MG63 (cell line): Measurements from ENCODE around the gene TMEM236. TPM values are rescaled to one million over a fixed set of nuclear protein-coding genes. Genes with fewer than 3 reads are reported as not detected.

Source experiments
- DNase-seq: peaks from one replicate; pipeline ENCODE4 v3.0.0-alpha.2; 2020
- H3K27me3 ChIP-seq: fragments of 250-450 bp; sonication (Bioruptor Pico); 2 replicates; pipeline ENCODE4 v1.5.1; 2020; ENCODE audit warnings: mild to moderate bottlenecking, moderate library complexity
- H3K36me3 ChIP-seq: fragments of 250-450 bp; sonication (Bioruptor Pico); 2 replicates; pipeline ENCODE4 v1.5.1; 2020; ENCODE audit warnings: mild to moderate bottlenecking, moderate library complexity
- H3K4me3 ChIP-seq: fragments of 250-450 bp; sonication (Bioruptor Pico); 2 replicates; pipeline ENCODE4 v1.5.1; 2020; ENCODE audit warnings: mild to moderate bottlenecking, moderate library complexity
- H3K9me3 ChIP-seq: fragments of 250-450 bp; sonication (Bioruptor Pico); 2 replicates; pipeline ENCODE4 v1.5.1; 2020; ENCODE audit warnings: mild to moderate bottlenecking, moderate library complexity
- total RNA-seq: library from RNA; depleted of rRNA; stranded (reverse); fragments of >200 nt; shearing (Covaris generic); gene quantifications from 2 replicates; pipeline ENCODE4 v1.2.3, GENCODE V29; 2014; ENCODE audit warnings: low replicate concordance

TMEM236 gene
- total RNA-seq, 1 experiment from 2014 or later = not detected

- H3K27me3 ChIP-seq = no peaks in the 10 kb centered on the region
- DNase-seq = no peak
Observed at GRCh38 chr10:17795813-17796594, 44.0 kb downstream of the TMEM236 start.

GRCh38 chr10:17801507-17801906 is 49.5 kb downstream of the TMEM236 start:
- H3K9me3 ChIP-seq = peaks cover 4% of the 10 kb centered on the region; the same call in 1 of the 2 replicates
- H3K4me3 ChIP-seq = no peak overlapping the region
- no peak for DNase-seq
- H3K36me3 ChIP-seq = no peaks in the 10 kb centered on the region
- H3K27me3 ChIP-seq = no peaks in the 10 kb centered on the region

More at GRCh38 chr10:17795813-17796594, 44.0 kb downstream of the TMEM236 start:
- H3K4me3 ChIP-seq = no peak overlapping the region
- H3K9me3 ChIP-seq = no peaks in the 10 kb centered on the region
- no peaks in the 10 kb centered on the region for H3K36me3 ChIP-seq

- peaks cover 4% of the 10 kb centered on the region; the same call in 1 of the 2 replicates for H3K9me3 ChIP-seq
- no peak for DNase-seq
- H3K27me3 ChIP-seq = no peaks in the 10 kb centered on the region
- H3K36me3 ChIP-seq = no peaks in the 10 kb centered on the region
- no peak overlapping the region for H3K4me3 ChIP-seq
Observed at GRCh38 chr10:17802350-17802749, 50.3 kb downstream of the TMEM236 start.

- H3K36me3 ChIP-seq = no peaks in the 10 kb centered on the region
- peak; percentile 29 for DNase-seq
- H3K4me3 ChIP-seq = no peak overlapping the region
- no peaks in the 10 kb centered on the region; the same call in 1 of the 2 replicates for H3K27me3 ChIP-seq
- H3K9me3 ChIP-seq = peaks cover 4% of the 10 kb centered on the region; the same call in 1 of the 2 replicates
Observed at GRCh38 chr10:17802976-17803375, 51.0 kb downstream of the TMEM236 start.

- no peak for DNase-seq
- Histone ChIP-seq H3K27me3 (no peaks in the 10 kb centered on the region; the same call in 1 of the 2 replicates), H3K4me3 (no peak overlapping the region), H3K36me3 (no peaks in the 10 kb centered on the region), H3K9me3 (peaks cover 4% of the 10 kb centered on the region; the same call in 1 of the 2 replicates)
Observed at GRCh38 chr10:17805330-17805729, 53.3 kb downstream of the TMEM236 start.

- no peaks in the 10 kb centered on the region for H3K36me3 ChIP-seq
- peaks cover 4% of the 10 kb centered on the region; the same call in 1 of the 2 replicates for H3K9me3 ChIP-seq
- no peak for DNase-seq
- no peaks in the 10 kb centered on the region; the same call in 1 of the 2 replicates for H3K27me3 ChIP-seq
- no peak overlapping the region for H3K4me3 ChIP-seq
Observed at GRCh38 chr10:17805921-17806577, 54.0 kb downstream of the TMEM236 start.

- Histone ChIP-seq H3K4me3 (no peak within 1 kb of the TSS), H3K36me3 (no peaks in the 10 kb centered on the region), H3K27me3 (no peaks in the 10 kb centered on the region; the same call in 1 of the 2 replicates), H3K9me3 (peaks cover 4% of the 10 kb centered on the region; the same call in 1 of the 2 replicates)
- DNase-seq = no peak
Observed at GRCh38 chr10:17808971-17809841, 57.2 kb downstream of the TMEM236 start, which contains the start of gene MRC1. TSS of gene MRC1 (plus strand) at chr10:17809348. CDS start at chr10:17809466, 118 bp downstream.

- H3K9me3 ChIP-seq = no peaks in the 10 kb centered on the region
- DNase-seq = peak; percentile 8
- no peak overlapping the region for H3K4me3 ChIP-seq
- H3K27me3 ChIP-seq = no peaks in the 10 kb centered on the region; the same call in 1 of the 2 replicates
- no peaks in the 10 kb centered on the region for H3K36me3 ChIP-seq
Observed at GRCh38 chr10:17811146-17811865, 59.3 kb downstream of the TMEM236 start.

GRCh38 chr10:17814973-17815372 is 63.0 kb downstream of the TMEM236 start:
- Histone ChIP-seq H3K4me3 (no peak overlapping the region), H3K27me3 (no peaks in the 10 kb centered on the region), H3K9me3 (no peaks in the 10 kb centered on the region), H3K36me3 (no peaks in the 10 kb centered on the region)
- no peak for DNase-seq

- no peaks in the 10 kb centered on the region for H3K27me3 ChIP-seq
- H3K36me3 ChIP-seq = no peaks in the 10 kb centered on the region
- DNase-seq = no peak
- H3K9me3 ChIP-seq = no peaks in the 10 kb centered on the region
- no peak overlapping the region for H3K4me3 ChIP-seq
Observed at GRCh38 chr10:17816199-17816598, 64.2 kb downstream of the TMEM236 start.

GRCh38 chr10:17817316-17817715 is 65.3 kb downstream of the TMEM236 start:
- Histone ChIP-seq H3K9me3 (no peaks in the 10 kb centered on the region), H3K4me3 (no peak overlapping the region), H3K27me3 (no peaks in the 10 kb centered on the region), H3K36me3 (no peaks in the 10 kb centered on the region)
- no peak for DNase-seq

GRCh38 chr10:17817790-17818189 is 65.8 kb downstream of the TMEM236 start:
- no peak overlapping the region for H3K4me3 ChIP-seq
- DNase-seq = no peak
- no peaks in the 10 kb centered on the region for H3K27me3 ChIP-seq
- no peaks in the 10 kb centered on the region for H3K36me3 ChIP-seq
- no peaks in the 10 kb centered on the region for H3K9me3 ChIP-seq

GRCh38 chr10:17819836-17820235 is 67.8 kb downstream of the TMEM236 start:
- no peaks in the 10 kb centered on the region for H3K9me3 ChIP-seq
- no peaks in the 10 kb centered on the region for H3K36me3 ChIP-seq
- no peak overlapping the region for H3K4me3 ChIP-seq
- DNase-seq = no peak
- H3K27me3 ChIP-seq = no peaks in the 10 kb centered on the region

- peak; percentile 52 for DNase-seq
- no peak overlapping the region for H3K4me3 ChIP-seq
- no peaks in the 10 kb centered on the region for H3K36me3 ChIP-seq
- H3K27me3 ChIP-seq = no peaks in the 10 kb centered on the region
- H3K9me3 ChIP-seq = no peaks in the 10 kb centered on the region
Observed at GRCh38 chr10:17820943-17821342, 68.9 kb downstream of the TMEM236 start.

GRCh38 chr10:17821893-17822292 is 69.9 kb downstream of the TMEM236 start:
- no peaks in the 10 kb centered on the region for H3K27me3 ChIP-seq
- no peaks in the 10 kb centered on the region for H3K9me3 ChIP-seq
- DNase-seq = no peak
- no peak overlapping the region for H3K4me3 ChIP-seq
- no peaks in the 10 kb centered on the region for H3K36me3 ChIP-seq

- no peaks in the 10 kb centered on the region for H3K27me3 ChIP-seq
- H3K4me3 ChIP-seq = no peak overlapping the region
- H3K36me3 ChIP-seq = no peaks in the 10 kb centered on the region
- H3K9me3 ChIP-seq = no peaks in the 10 kb centered on the region
- no peak for DNase-seq
Observed at GRCh38 chr10:17831341-17831740, 79.3 kb downstream of the TMEM236 start.
